Activated gamma-delta T cell (primary cell): ENCODE results near the gene EEFSEC.

Experiments
- DNase-seq: peaks from one replicate; lab custom pipeline; 2025; lab: John Stamatoyannopoulos, UW

The EEFSEC gene

DNA sequence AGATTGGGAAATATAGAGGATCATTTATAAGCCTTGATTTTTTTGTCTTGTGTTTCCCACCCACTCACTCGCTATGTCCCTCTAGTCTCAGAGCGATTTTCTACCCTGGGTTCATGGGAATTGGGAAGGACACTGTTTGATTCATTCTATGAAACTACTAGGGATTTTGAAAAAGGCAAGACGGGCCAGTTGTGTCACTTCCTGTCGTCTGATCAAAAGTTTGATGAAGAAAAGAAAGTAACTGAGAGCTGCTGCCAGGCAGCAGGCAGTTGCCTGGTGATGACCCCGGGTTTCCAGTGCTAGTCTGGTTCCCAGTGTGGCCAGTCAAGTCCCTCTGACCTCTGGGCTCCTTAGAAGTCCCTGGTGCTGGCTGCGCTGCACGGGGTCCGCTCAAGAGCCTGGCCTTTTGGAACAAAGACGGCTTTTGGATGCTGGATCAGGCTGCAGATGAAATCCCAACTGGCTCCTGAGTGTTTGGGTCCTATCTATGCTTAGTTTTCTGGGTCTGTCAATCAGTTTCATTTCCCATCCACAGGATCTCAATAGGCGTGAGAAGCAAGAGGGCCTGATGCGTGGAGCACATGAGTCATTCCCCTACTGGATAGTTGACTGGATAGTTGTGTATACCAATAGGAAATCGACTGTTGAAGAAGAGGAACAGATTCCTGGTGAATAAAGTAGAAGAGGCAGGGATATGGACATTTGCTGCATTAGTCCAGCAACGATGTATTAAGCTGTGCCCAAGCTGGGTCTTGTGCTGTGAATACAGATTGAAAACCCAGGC, 89.7 kb downstream of the EEFSEC start:
- DNase-seq = no peak

DNA sequence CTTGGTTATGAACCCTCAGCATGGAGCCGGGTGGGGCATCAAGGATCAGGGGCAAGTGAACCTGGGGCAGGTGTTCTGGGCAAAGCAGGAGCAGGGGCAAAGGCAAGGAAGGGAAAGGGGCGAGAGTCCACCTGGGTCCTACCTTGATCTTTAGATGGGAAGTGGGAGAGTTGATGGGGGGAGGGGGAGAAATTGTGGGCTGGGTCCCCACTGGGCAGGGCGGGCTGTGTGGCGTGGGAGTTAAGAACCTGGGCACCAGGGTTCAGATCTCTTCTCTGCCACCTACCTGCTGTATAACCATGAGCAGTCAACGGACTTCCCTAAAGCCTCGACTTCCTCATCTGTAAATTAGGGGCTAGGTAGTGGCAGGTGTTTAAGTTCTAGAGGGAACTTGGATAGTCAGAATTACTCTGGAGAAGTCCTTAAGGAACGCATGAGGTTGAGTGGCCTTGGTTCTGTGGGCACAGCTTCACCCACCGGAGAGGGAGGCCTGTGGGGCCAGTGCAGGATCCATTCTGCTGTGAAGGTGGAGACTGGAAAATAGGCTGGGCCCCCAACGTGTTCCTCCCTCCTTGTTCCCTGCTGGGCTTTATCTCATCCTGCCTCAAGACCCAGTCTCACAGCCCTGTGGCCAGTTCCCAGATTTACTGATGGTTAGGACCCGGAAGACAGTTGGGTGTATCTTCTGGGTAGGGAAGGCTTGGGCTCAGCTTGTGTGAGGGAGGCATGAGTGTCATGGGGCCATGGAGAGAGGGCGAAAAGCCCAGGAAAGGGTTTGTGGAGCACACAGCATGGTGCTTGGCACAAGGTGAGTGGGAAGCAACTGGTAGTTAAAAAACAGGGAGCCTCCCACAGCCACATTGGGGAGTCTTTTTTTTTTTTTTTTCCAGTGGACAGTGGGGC, 90.6 kb downstream of the EEFSEC start:
- DNase-seq = no peak

- DNase-seq = no peak
Measured at GRCh38 chr3:128245460-128245859, 92.2 kb downstream of the EEFSEC start.

DNA sequence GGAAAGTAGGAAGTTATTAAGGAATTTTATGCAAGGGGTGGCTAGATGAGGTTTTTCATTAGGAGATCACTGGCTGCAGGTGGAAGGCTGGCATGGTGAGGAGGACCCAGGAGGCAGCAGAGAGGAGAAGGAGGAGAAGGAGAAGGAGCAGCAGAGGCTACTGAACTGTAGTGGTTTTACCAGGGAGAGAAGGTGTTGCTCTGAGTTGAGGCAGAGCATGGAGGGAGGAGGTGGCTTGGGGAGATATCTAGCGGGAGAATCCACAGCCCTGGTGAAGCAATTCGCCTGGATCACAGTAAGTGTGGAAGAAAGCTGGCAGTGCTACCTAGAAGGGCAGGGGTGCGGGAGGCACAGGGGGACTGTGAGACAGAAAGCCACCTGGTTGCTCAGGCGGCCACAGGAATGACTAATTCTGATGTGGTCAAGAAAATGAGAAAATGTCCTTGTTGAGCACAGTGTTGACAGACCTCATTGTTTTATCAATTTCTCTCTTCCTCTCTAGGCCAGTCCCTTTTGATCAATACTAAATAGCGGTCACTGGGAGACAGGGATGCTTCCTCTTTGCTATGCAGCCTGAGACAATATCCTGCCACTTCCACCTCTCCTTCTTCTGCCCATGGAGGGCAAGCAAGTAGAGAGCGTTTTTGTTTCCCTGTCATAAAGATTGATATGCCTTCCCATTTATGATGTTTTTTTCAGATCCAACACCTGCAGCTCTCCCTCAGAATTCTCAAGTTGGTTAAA, 94.6 kb downstream of the EEFSEC start:
- no peak for DNase-seq

- DNase-seq = no peak
Measured at GRCh38 chr3:128252083-128252482, 98.8 kb downstream of the EEFSEC start.

DNA sequence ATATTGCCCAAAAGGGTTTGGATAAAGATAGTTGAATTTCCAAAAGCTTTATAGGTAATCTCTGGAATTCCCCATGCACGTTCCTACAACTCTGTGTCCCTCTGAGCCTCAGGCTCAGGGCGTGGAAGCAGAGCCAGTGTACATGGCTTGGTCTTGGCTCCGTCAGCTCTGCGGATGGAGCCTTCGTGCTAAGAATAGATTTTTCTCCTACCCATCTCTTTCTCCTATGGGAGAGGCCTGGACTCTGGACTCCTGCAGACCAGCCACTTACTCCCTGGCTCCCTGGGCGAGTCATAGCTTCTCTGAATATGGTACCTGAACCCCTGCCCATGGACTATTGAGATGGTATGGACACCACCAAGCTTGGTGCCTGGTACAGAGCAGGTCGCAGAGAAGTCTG, 99.9 kb downstream of the EEFSEC start:
- DNase-seq = no peak

DNA sequence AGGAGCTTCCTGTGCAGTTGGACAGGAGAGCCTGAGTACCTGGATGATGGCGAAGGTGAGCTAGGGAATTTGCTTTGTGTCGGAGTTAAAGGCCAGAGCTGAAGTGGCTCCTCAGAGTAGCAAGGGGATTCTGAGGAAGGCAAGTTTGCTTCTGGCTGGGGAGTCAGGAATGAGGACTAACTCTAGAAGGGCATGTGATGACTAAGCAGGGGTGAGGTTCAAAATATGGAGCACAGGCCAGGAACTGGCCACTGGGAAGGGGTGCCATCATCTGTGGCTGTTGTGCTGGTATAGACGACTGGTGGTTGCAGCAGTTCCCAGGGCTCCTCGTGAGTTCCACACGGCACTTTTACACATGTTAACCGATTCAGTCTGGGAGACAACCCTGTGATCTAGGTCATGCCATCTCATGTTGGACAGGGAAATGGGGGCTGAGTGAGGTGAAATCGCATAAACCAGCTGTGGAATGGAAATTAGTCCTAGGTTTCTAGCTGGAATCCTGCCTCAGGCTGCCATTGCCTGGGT, 100.8 kb downstream of the EEFSEC start:
- DNase-seq = no peak

- no peak for DNase-seq
Measured at GRCh38 chr3:128254967-128255366, 101.7 kb downstream of the EEFSEC start.

DNA sequence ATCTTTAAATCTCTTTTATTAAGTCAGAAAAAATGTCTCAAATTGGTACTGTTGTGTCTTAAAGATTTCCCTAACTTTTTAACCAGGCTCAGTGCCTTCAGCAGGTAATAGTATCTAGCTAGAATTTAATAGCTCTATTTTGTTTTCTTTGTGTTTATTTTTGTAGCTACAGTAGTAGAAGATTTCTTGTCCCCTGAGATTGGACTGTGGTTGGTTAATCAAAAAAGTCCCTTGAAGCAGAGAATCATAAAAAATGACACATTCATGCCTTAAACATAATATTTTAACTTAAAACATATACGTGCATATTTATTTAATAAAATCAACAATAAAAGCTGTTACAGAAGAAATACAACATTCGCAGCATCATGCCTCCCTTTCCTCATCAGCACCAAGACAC, 102.8 kb downstream of the EEFSEC start:
- no peak for DNase-seq

DNA sequence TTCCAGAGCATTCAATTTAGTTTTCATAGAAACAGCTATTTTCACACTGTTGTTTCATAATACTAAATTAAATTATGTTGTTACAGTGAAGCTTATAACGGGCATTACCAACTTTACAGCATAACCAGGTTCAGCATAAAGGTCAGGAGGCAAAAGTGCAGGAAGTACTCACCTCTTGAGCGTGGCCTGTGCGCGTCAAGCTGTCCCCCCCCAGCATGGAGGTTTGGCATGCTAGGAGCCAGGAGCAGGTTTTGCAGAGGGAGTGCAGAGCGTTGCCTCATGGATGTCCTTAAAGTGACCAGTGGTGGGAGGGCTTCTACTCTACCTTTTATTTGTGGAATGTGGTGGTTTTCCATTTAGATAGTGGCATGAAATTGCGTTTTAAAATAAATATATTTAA, 104.4 kb downstream of the EEFSEC start:
- DNase-seq = no peak

GRCh38 chr3:128260275-128260674, 107.0 kb downstream of the EEFSEC start:
- no peak for DNase-seq

DNA sequence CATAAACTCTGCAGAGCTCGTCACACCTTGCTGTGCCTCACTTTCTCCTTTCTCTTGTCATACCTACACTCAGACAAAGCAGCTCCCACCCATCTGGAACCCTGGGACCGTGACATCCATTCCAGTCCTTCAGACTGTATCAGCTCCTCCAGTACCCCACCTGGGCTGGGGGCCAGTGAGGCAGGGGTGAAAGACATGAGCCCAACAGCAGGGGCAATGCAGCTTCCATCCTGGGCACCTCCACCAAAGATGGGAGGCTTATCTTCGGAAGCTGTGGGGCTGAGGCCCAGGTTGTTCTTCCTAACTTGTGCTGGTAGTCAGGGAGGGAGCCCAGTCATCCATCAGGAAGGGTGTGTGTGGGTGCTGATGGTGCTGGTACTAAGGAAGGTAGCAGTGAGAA, 109.2 kb downstream of the EEFSEC start:
- no peak for DNase-seq

GRCh38 chr3:128263118-128263517, 109.8 kb downstream of the EEFSEC start:
- DNase-seq = no peak

DNA sequence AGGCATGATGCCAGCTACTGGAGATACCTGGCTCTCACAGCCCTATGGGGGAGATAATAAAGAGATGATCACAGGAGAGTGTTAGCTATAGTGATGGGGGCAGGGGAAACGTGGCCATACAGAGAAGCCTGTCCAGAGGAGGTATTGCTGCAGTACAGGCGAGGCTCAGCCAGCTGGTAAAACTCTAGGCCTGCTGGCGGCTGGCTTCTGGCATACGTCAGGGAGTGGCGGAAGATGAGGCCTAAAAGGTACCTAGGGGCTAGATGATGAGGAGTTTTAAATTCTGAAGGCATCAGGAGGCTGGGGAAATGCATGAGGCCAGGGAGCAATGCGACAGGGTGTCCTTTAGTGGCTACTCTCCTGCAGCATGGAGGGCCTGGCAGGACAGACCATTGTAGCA, 110.7 kb downstream of the EEFSEC start:
- no peak for DNase-seq

DNA sequence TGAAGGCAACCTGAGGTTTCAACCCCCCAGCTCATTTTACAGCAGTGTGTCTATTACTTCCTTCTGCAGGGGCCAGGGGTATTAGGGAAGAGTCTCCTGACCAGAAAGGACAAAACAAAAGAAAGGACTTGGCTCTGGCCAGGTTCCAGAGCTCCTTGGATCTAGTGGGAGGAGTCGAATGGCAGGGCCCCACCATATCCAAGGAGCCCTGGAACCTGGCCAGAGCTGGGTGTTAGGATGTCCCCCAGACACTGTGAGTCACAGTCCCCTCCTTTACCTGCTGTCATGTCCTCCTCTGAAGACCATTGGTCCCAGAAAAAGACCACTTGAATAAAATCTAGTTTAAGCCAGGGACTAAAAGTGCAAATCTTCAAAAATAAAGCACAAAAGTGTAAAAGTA, 113.2 kb downstream of the EEFSEC start:
- no peak for DNase-seq

DNA sequence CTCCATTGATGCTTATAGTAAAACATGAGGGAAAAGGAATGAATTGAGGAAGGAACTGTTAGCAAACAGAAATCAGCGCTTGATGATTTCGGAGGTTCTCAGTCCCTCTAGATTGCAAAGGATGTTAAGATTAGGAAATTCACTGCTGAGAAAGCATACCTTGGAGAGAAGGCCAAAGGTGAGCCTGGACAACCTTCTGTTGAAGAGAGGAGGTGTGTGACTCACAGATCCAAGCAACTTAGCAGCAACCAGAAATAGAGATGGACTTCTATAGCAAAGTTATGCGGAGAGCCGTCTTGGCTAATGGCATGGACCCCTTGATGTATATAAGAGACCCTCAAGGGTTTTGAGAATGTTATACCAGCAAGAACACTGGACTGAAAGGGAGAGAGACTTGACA, 114.3 kb downstream of the EEFSEC start:
- no peak for DNase-seq

DNA sequence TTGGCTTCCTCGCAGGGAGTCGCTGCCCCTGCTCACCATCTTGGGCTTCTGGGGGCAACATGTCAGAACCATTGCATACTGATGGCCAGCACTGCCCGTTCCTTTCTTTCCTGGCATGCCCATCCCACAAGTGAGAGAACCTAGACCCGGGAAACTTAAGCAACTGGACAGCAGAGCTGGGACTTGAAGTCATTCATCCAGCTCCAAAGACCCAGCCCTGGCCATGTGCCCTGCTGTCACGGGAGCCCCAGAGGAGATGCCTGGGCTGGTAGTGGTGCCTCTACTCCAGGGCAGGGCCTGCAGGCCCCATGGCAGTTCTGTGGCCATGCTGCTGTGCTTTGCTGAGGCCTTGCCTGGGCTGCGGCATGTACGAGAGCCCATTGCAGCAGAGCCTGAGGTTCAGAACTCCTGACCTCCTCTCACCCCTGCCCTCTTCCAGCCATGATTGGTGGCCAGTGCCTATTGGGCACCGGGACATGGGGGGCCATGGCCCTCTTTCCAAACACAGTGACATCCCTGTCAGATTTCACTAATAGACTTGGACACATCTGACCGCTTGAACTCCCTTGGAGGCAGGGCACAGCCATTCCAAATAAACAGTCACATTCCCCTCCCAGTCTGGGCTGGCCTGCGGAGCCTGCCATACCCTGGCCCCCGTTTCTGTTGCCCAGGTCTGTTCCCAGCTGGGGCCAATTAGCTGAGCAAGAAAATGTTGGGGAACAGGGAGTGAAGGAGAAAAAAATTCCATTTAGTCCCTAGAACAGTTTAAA, 115.9 kb downstream of the EEFSEC start:
- no peak for DNase-seq

DNA sequence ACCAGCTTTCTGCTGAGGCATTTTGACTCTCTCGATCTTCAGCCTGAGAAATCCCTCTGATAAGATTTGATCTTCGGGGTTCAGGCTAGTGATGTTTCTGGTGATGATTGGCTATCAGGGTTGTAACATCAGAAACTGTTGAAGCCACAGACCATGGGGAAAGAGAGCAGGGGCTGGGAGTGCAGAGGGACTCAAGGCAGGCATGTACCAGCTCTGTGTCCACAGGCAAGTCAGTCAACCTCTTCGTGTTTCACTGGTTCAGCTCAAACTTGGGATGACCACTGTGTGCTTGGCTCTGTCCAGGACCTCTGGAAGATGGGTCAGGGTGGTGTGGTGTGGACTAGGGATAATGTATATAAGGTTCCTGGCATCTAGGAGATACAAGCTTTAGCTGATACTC, 116.5 kb downstream of the EEFSEC start:
- DNase-seq = no peak

DNA sequence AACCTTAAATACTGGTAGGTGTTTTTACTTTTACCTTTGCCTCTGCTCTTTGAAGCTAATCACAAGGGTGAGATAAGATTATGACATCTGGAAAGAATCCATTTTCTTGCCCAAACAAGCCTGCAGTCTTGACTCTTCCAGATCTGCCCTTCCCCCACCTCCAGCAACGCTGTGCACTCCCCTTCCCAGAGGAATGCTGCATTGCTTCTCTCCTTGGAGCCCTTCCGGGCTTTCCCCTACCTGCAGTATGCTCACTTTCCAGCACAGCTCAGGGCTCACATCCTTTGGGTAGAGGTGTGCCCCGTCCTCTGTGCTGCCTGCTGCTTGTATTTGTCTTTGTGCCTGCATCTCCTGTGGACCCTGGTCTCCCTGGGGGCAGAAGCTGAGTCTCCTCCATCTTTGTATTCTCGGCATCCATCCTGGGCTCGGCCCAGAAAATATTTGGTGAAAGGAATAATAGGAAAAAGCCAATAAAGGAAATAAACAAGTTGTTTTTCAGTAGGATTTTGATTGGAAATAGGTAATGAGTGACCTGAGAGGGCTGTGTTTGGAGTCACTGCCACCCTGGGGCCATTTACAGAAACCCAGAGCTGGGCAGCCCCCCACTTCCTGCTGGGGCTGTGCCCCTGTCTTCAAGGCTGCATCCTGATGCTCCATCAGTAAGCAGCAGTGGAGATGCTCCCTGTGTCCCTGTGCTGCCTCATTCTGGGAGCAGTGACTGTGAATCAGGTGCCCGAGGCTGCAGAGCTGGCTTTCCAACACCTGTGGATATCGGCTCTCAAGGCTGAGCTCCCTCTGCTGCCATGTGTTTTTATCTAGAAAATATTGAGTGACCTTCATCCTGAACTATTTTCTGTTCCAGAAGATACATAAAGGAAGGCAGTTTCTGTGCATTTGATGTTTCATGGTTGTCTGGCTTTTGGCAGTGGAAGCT, 117.5 kb downstream of the EEFSEC start:
- no peak for DNase-seq
